Endothelial cell of umbilical vein (primary cell): ENCODE data around the gene SLC2A6. TPM values are rescaled to one million over a fixed set of nuclear protein-coding genes. Genes with fewer than 3 reads are reported as not detected.

Experiments used
- BruUV-seq: library from RNA; stranded (reverse); fragments of 400-500 nt; replicated peaks from 2 replicates; lab custom pipeline; 2021; lab: Mats Ljungman, UMichigan
- CTCF ChIA-PET: fragments of 300-600, 350-600 bp; sonication (Branson Sonifier 250); formaldehyde crosslinking; loops from one replicate; lab custom pipeline; 2021; ENCODE audit warnings: antibody characterized with exemption, inconsistent platforms; lab: Charles Lee
- POLR2A ChIA-PET: fragments of 300-600, 350-600 bp; sonication (Branson Sonifier 250); formaldehyde crosslinking; loops from one replicate; lab custom pipeline; 2021; ENCODE audit warnings: antibody characterized with exemption, inconsistent platforms; lab: Charles Lee
- DNase-seq: peaks from one replicate; pipeline ENCODE4 v3.0.0-alpha.2; 2011; ENCODE audit warnings: low read depth, low spot score
- FAIRE-seq: peaks from 2 replicates; lab custom pipeline; 2011; peaks lifted over from hg19 to GRCh38; lab: Jason Lieb, UNC
- H2AFZ ChIP-seq: 2 replicates; pipeline ENCODE4 v1.6.0; 2012; ENCODE audit warnings: low read depth, low read length, control low read depth, inconsistent platforms
- H3K27ac ChIP-seq: 2 replicates; pipeline ENCODE4 v1.5.1; 2011; ENCODE audit warnings: low read depth, mild to moderate bottlenecking, control low read depth, low read length, moderate library complexity; ENCODE audit not compliant: insufficient read depth
- H3K27me3 ChIP-seq, 2 experiments: 2 replicates each; pipeline versions ENCODE4 v1.6.0 to v1.6.1; 2011; ENCODE audit warnings: low read length in 2 of 2, mixed read lengths in 1 of 2; ENCODE audit not compliant: control insufficient read depth in 2 of 2, insufficient read depth in 2 of 2
- H3K36me3 ChIP-seq, 2 experiments: 2 replicates in 1 of 2; 3 replicates in 1 of 2; pipeline ENCODE4 v1.5.1; 2011; ENCODE audit warnings: low read length in 2 of 2, mild to moderate bottlenecking in 1 of 2, moderate library complexity in 1 of 2; ENCODE audit not compliant: control insufficient read depth in 2 of 2, insufficient read depth in 2 of 2; ENCODE audit errors: extremely low read depth in 1 of 2
- H3K4me1 ChIP-seq: 3 replicates; pipeline ENCODE4 v1.5.1; 2011; ENCODE audit warnings: mild to moderate bottlenecking, low read length; ENCODE audit not compliant: control insufficient read depth, insufficient read depth; ENCODE audit errors: extremely low read depth
- H3K4me2 ChIP-seq: 2 replicates; pipeline ENCODE4 v1.6.1; 2011; ENCODE audit warnings: low read length, control low read depth, mixed read lengths; ENCODE audit not compliant: insufficient read depth
- H3K4me3 ChIP-seq, 3 experiments: fragments of 200-600 bp in 1 of 3; sonication (generic), shearing (Covaris generic) in 1 of 3; replicated peaks in 1 of 3; 2 replicates each; pipeline ENCODE4 v1.5.1; 2011 to 2016; ENCODE audit warnings: control low read depth in 3 of 3, low read length in 3 of 3, mild to moderate bottlenecking in 2 of 3, inconsistent platforms in 1 of 3, low read depth in 1 of 3, moderate library complexity in 1 of 3; ENCODE audit not compliant: insufficient read depth in 1 of 3
- H3K79me2 ChIP-seq: 2 replicates; pipeline ENCODE4 v1.6.0; 2012; ENCODE audit warnings: low read length, inconsistent platforms; ENCODE audit not compliant: control insufficient read depth, insufficient read depth
- H3K9ac ChIP-seq: replicated peaks from 2 replicates; pipeline ENCODE3; 2011; ENCODE audit warnings: low read length, control low read depth; ENCODE audit not compliant: insufficient read depth; ENCODE audit errors: extremely low read depth
- H3K9me1 ChIP-seq: replicated peaks from 3 replicates; pipeline ENCODE4 v1.6.0; 2011; ENCODE audit warnings: mild to moderate bottlenecking, low read length; ENCODE audit not compliant: control insufficient read depth, insufficient read depth; ENCODE audit errors: extremely low read depth
- H3K9me3 ChIP-seq: replicated peaks from 2 replicates; pipeline ENCODE4 v1.5.1; 2012; ENCODE audit warnings: low read length, inconsistent platforms; ENCODE audit not compliant: control insufficient read depth, insufficient read depth
- H4K20me1 ChIP-seq: replicated peaks from 2 replicates; pipeline ENCODE3; 2011; ENCODE audit warnings: mild to moderate bottlenecking, low read length; ENCODE audit not compliant: control insufficient read depth, insufficient read depth; ENCODE audit errors: extremely low read depth
- FOS ChIP-seq: IDR thresholded peaks from 2 replicates; pipeline ENCODE4 v1.6.1; 2011; ENCODE audit warnings: mild to moderate bottlenecking, low read length, moderate library complexity, borderline replicate concordance; ENCODE audit not compliant: insufficient read depth
- GATA2 ChIP-seq: IDR thresholded peaks from 2 replicates; pipeline ENCODE4 v1.7.0; 2011; ENCODE audit warnings: low read depth, mild to moderate bottlenecking, moderate library complexity, mixed read lengths, low read length; ENCODE audit not compliant: insufficient read length, insufficient read depth
- JUN ChIP-seq: IDR thresholded peaks from 2 replicates; pipeline ENCODE4 v1.6.1; 2011; ENCODE audit warnings: borderline replicate concordance, low read depth; ENCODE audit not compliant: insufficient read length, insufficient read depth
- POLR2AphosphoS5 ChIP-seq: IDR thresholded peaks from 2 replicates; pipeline ENCODE4 v1.6.1; 2012; ENCODE audit warnings: low read depth, mild to moderate bottlenecking, control low read depth, low read length, moderate library complexity; ENCODE audit not compliant: insufficient read depth
- dilution Hi-C: fragments of 300-500 bp; cut with MboI; formaldehyde crosslinking; loops from one replicate; pipeline ENCODE4 v1.15.0; 2019; ENCODE audit warnings: low sequenced_read_pairs; ENCODE audit not compliant: extremely low pct_ligation_motif_present
- intact Hi-C: fragments of 100-400 bp; cut with micrococcal nuclease; formaldehyde crosslinking; loops from one replicate; pipeline ENCODE4 v1.10.0; 2022
- polyA plus RNA-seq, 4 experiments: library from polyadenylated mRNA; depleted of rRNA in 3 of 4; stranded (reverse) in 3 of 4; unstranded in 1 of 4; fragments of >200 nt; gene quantifications; 2 replicates each; pipeline versions ENCODE4 v1.2.1 to v1.2.3, GENCODE V29; 2011 to 2012; ENCODE audit warnings: missing spikeins in 1 of 4
- total RNA-seq: library from RNA; stranded (reverse); gene quantifications from 2 replicates; pipeline ENCODE4 v1.2.3, GENCODE V29; 2021
- TF ChIP-seq, protein P1 (sequence below), 2 donors: IDR thresholded peaks; 1 replicate in 1 of 2; 2 replicates in 1 of 2; pipeline ENCODE4 v1.5.1; 2011; ENCODE audit warnings: low read length in 2 of 2, mild to moderate bottlenecking in 2 of 2, moderate library complexity in 2 of 2, control low read depth in 1 of 2, inconsistent platforms in 1 of 2, low read depth in 1 of 2; ENCODE audit not compliant: insufficient read depth in 1 of 2; ENCODE audit errors: extremely low read depth in 1 of 2

Gene SLC2A6
- total and polyA plus RNA-seq, 2 donors (not counting 3 experiments of a cell fraction or from before 2014, with no cell fraction given): 35.7 to 39.6 TPM

DNA sequence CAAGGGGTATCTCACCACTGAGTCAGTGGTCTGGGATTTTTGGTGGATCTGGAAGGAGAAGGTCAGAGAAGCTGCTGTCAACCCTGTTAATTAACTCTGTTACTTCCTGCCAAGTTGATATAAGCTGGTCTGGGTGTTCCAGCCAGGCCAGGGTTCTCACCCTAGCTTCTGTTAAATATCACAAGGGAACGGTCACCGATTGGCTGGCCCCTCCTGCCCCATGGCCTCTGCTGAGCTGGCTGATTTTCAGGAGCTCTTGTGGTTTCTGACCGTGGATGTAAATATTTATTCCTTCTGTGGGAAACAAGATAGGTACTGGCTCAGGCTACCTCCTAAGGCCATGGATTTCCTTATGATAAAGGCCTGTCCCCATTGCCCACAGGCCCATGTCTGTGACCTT lies 55.7 kb downstream of the SLC2A6 start:
- TF ChIP-seq GATA2 (no peak), POLR2AphosphoS5 (no peak), FOS (no peak), JUN (no peak)
- TF ChIP-seq, protein P1, sequence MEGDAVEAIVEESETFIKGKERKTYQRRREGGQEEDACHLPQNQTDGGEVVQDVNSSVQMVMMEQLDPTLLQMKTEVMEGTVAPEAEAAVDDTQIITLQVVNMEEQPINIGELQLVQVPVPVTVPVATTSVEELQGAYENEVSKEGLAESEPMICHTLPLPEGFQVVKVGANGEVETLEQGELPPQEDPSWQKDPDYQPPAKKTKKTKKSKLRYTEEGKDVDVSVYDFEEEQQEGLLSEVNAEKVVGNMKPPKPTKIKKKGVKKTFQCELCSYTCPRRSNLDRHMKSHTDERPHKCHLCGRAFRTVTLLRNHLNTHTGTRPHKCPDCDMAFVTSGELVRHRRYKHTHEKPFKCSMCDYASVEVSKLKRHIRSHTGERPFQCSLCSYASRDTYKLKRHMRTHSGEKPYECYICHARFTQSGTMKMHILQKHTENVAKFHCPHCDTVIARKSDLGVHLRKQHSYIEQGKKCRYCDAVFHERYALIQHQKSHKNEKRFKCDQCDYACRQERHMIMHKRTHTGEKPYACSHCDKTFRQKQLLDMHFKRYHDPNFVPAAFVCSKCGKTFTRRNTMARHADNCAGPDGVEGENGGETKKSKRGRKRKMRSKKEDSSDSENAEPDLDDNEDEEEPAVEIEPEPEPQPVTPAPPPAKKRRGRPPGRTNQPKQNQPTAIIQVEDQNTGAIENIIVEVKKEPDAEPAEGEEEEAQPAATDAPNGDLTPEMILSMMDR (IDR thresholded peaks at IDR 0.05; ENCODE audit: extremely low read depth in 1 of 2, insufficient read depth in 1 of 2, low read depth in 1 of 2, low read length in 2 of 2): no peak
- DNase-seq: no peak
- peaks cover 9 to 12% of the 10 kb centered on the region in 2 experiments for H3K27me3 ChIP-seq
- no peak overlapping the region for H3K27ac ChIP-seq
- BruUV-seq: no TSS peak
- no peaks in the 10 kb centered on the region for H3K36me3 ChIP-seq
- dilution Hi-C loops: no loop called here
- no peak overlapping the region for H2AFZ ChIP-seq
- H4K20me1 ChIP-seq: no peaks in the 10 kb centered on the region
- H3K79me2 ChIP-seq: no peaks in the 10 kb centered on the region
- no peak overlapping the region for H3K4me2 ChIP-seq
- H3K9me3 ChIP-seq: no peaks in the 10 kb centered on the region
- no peaks in the 10 kb centered on the region for H3K9me1 ChIP-seq
- intact Hi-C loops: no loop called here
- no peak overlapping the region for H3K4me3 ChIP-seq
- ChIA-PET CTCF (no interaction called here), POLR2A (no interaction called here)
- no peak for FAIRE-seq
- H3K4me1 ChIP-seq: no peaks in the 10 kb centered on the region
- no peak overlapping the region for H3K9ac ChIP-seq
